GM21529 (cell line): Measurements from ENCODE around the gene XXYLT1.
"Not testable (repeated sequence)": the region's sequence is repeated elsewhere in the genome, so short reads cannot be mapped to it uniquely, and the experiment has no call there.

Experiments used
- ATAC-seq: cut with Tn5 transposase; IDR thresholded peaks from one replicate; pipeline ENCODE4 v1.9.1; 2021; ENCODE audit not compliant: unreplicated experiment

The XXYLT1 gene

GRCh38 chr3:195101927-195102608 is 168.9 kb downstream of the XXYLT1 start:
- ATAC-seq, result no peak

- ATAC-seq, result peak; percentile 59
These were observed 169.9 kb downstream of the XXYLT1 start for GRCh38 chr3:195101001-195101583.

GRCh38 chr3:195099951-195100785 is 170.8 kb downstream of the XXYLT1 start:
- no peak for ATAC-seq

- ATAC-seq, result no peak
These were observed 172.0 kb downstream of the XXYLT1 start for GRCh38 chr3:195098741-195099525.

GRCh38 chr3:195097331-195098255 is 173.4 kb downstream of the XXYLT1 start:
- no peak for ATAC-seq

- no peak for ATAC-seq
These were observed 174.3 kb downstream of the XXYLT1 start for GRCh38 chr3:195096484-195097330.

- ATAC-seq, result no peak
These were observed 174.9 kb downstream of the XXYLT1 start for GRCh38 chr3:195096053-195096452.

- ATAC-seq, result no peak
These were observed 175.3 kb downstream of the XXYLT1 start for GRCh38 chr3:195095704-195096036.

GRCh38 chr3:195095035-195095703 is 175.8 kb downstream of the XXYLT1 start:
- ATAC-seq, result peak; percentile 60

GRCh38 chr3:195094191-195094921 is 176.6 kb downstream of the XXYLT1 start:
- ATAC-seq, result peak; percentile 72

GRCh38 chr3:195093731-195094130 is 177.2 kb downstream of the XXYLT1 start:
- peak; percentile 16 for ATAC-seq

- not testable (repeated sequence) for ATAC-seq
These were observed 182.9 kb downstream of the XXYLT1 start for GRCh38 chr3:195087840-195088601.

GRCh38 chr3:195087328-195087727 is 183.6 kb downstream of the XXYLT1 start:
- no peak for ATAC-seq

- ATAC-seq, result no peak
These were observed 184.1 kb downstream of the XXYLT1 start for GRCh38 chr3:195086885-195087284.

GRCh38 chr3:195086341-195086740 is 184.6 kb downstream of the XXYLT1 start:
- no peak for ATAC-seq

- ATAC-seq, result no peak
These were observed 185.4 kb downstream of the XXYLT1 start for GRCh38 chr3:195085356-195086130.

GRCh38 chr3:195084746-195085145 is 186.2 kb downstream of the XXYLT1 start:
- no peak for ATAC-seq
